Body of pancreas (tissue), 4 donors: ENCODE results near the gene PWWP2B.
A peak's percentile ranks its signal among the peaks of the same experiment; 100 is the strongest.

Source experiments
- POLR2A ChIP-seq, 3 donors: fragments of 450-650 bp; IDR thresholded peaks; one replicate each; pipeline ENCODE4 v1.6.1; 2016; ENCODE audit warnings: antibody characterized with exemption in 3 of 3, mild to moderate bottlenecking in 2 of 3
- TF ChIP-seq, protein P1 (sequence below), 7 experiments: fragments of 450-650 bp in 4 of 7; fragments of 200-600 bp in 3 of 7; sonication (generic) in 3 of 7; IDR thresholded peaks; one replicate each; pipeline ENCODE4 v1.5.1; 2016 to 2019; ENCODE audit warnings: antibody characterized with exemption in 7 of 7

DNA sequence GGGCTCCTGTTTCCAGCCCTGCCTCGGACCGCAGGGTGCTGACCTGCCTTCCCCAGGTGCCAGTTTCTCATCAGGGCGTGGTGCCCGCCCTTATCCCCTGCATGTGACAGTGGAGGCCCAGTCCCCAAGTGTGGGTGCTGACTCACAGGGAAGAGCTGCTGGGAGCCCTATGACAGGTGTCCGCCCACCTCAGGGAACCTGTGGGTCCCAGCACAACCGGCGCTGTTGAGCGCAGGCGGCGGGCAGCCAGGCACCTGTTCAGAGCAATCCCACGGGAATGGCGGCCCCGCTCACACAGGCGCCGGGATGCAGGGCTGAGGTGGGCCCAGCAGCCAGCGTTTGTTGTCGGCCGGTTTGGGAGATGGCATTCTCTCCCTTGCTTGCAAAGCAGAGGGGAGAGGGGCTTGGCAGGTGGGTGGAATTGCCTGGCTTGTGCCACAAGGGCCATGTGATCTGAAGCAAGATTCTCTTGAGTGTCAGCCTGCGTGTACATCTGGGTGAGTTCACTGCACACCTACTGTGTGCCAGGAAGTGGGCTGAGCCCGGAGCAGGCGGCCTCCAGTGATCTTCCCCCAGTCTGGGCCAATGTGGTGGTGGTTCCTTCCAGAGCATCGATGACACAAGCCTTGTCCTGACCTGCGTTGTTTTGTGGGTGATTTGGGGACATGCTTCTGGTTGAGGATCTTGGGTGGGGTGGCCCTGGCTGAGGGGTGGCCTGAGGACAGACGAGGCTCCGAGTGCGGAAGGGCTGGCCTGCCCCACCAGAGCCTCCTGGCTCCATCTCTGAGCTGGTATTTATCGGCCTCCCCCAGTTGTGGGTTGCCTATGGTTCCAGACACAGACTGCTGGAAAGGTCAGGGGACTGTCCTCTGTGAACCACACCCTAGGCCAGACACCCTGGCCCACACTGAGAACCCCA lies 2.4 kb downstream of the PWWP2B start:
- TF ChIP-seq, protein P1, sequence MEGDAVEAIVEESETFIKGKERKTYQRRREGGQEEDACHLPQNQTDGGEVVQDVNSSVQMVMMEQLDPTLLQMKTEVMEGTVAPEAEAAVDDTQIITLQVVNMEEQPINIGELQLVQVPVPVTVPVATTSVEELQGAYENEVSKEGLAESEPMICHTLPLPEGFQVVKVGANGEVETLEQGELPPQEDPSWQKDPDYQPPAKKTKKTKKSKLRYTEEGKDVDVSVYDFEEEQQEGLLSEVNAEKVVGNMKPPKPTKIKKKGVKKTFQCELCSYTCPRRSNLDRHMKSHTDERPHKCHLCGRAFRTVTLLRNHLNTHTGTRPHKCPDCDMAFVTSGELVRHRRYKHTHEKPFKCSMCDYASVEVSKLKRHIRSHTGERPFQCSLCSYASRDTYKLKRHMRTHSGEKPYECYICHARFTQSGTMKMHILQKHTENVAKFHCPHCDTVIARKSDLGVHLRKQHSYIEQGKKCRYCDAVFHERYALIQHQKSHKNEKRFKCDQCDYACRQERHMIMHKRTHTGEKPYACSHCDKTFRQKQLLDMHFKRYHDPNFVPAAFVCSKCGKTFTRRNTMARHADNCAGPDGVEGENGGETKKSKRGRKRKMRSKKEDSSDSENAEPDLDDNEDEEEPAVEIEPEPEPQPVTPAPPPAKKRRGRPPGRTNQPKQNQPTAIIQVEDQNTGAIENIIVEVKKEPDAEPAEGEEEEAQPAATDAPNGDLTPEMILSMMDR (IDR thresholded peaks at IDR 0.05) = no peak
- TF ChIP-seq POLR2A (IDR thresholded peaks at IDR 0.05) = peak; percentile 53 to 67 (median 66)
